Fibroblast of skin of scalp (primary cell): ENCODE data around the gene SPDEF.

Experiments
- DNase-seq: peaks from one replicate; pipeline ENCODE4 v3.0.0-alpha.2; 2013

Gene SPDEF

GRCh38 chr6:34562861-34563512 is 6.9 kb upstream of the SPDEF start:
- DNase-seq, result no peak

- no peak for DNase-seq
Observed at GRCh38 chr6:34562350-34562749, 6.2 kb upstream of the SPDEF start.

- no peak for DNase-seq
Observed at GRCh38 chr6:34561227-34561530, 5.0 kb upstream of the SPDEF start.

- peak; percentile 5 for DNase-seq
Observed at GRCh38 chr6:34560366-34561226, 4.5 kb upstream of the SPDEF start.

- no peak for DNase-seq
Observed at GRCh38 chr6:34559651-34560365, 3.7 kb upstream of the SPDEF start.

GRCh38 chr6:34558172-34558714 is 2.1 kb upstream of the SPDEF start:
- DNase-seq, result no peak

GRCh38 chr6:34557228-34557627 is 1.1 kb upstream of the SPDEF start:
- no peak for DNase-seq

GRCh38 chr6:34556493-34556892 is 364 bp upstream of the SPDEF start:
- no peak for DNase-seq

- no peak for DNase-seq
Observed at GRCh38 chr6:34555328-34555727, 801 bp downstream of the SPDEF start.

- DNase-seq, result no peak
Observed at GRCh38 chr6:34555007-34555322, 1.2 kb downstream of the SPDEF start.

- DNase-seq, result no peak
Observed at GRCh38 chr6:34554291-34555006, 1.7 kb downstream of the SPDEF start.

GRCh38 chr6:34553750-34554149 is 2.4 kb downstream of the SPDEF start:
- DNase-seq, result no peak

- no peak for DNase-seq
Observed at GRCh38 chr6:34553146-34553545, 3.0 kb downstream of the SPDEF start.

- DNase-seq, result no peak
Observed at GRCh38 chr6:34552620-34553019, 3.5 kb downstream of the SPDEF start.

GRCh38 chr6:34551720-34552119 is 4.4 kb downstream of the SPDEF start:
- DNase-seq, result no peak

- no peak for DNase-seq
Observed at GRCh38 chr6:34549804-34550202, 6.3 kb downstream of the SPDEF start.

GRCh38 chr6:34549026-34549803 is 6.9 kb downstream of the SPDEF start:
- DNase-seq, result no peak

- DNase-seq, result no peak
Observed at GRCh38 chr6:34547701-34548644, 8.2 kb downstream of the SPDEF start.

GRCh38 chr6:34546551-34547321 is 9.4 kb downstream of the SPDEF start:
- DNase-seq, result no peak
